NK-92 treated with Interleukin-12 subunit alpha and Interleukin-12 subunit beta, amount 100 ng/mL, for 24 hours (cell line): Measurements from ENCODE around the gene ZC3H13.

ENCODE experiments used
- DNase-seq: peaks from one replicate; lab custom pipeline; 2025; lab: John Stamatoyannopoulos, UW

The ZC3H13 gene

GRCh38 chr13:46052319-46053161 lies at the start of gene ZC3H13:
Gene ZC3H13, minus strand, starts transcription at chr13:46052746. Its CDS starts 7,239 bp downstream, at chr13:46045507.
- DNase-seq, result peak; percentile 89

- no peak for DNase-seq
These were observed 49.7 kb upstream of the ZC3H13 start for GRCh38 chr13:46102255-46102605.

- no peak for DNase-seq
These were observed 49.1 kb upstream of the ZC3H13 start for GRCh38 chr13:46101484-46102254.

GRCh38 chr13:46101002-46101401 lies 48.5 kb upstream of the ZC3H13 start:
- DNase-seq, result no peak

- no peak for DNase-seq
These were observed 47.8 kb upstream of the ZC3H13 start for GRCh38 chr13:46100191-46100815.

- no peak for DNase-seq
These were observed 45.1 kb upstream of the ZC3H13 start for GRCh38 chr13:46097663-46098062.

- DNase-seq, result no peak
These were observed 44.5 kb upstream of the ZC3H13 start for GRCh38 chr13:46097015-46097414.

- no peak for DNase-seq
These were observed 41.9 kb upstream of the ZC3H13 start for GRCh38 chr13:46094478-46094877.

GRCh38 chr13:46088821-46089562 lies 36.4 kb upstream of the ZC3H13 start:
- DNase-seq, result no peak

GRCh38 chr13:46087481-46087880 lies 34.9 kb upstream of the ZC3H13 start:
- DNase-seq, result no peak

- no peak for DNase-seq
These were observed 34.4 kb upstream of the ZC3H13 start for GRCh38 chr13:46086985-46087384.

- no peak for DNase-seq
These were observed 33.9 kb upstream of the ZC3H13 start for GRCh38 chr13:46086421-46086922.

GRCh38 chr13:46085737-46086136 lies 33.2 kb upstream of the ZC3H13 start:
- DNase-seq, result no peak

- DNase-seq, result no peak
These were observed 29.8 kb upstream of the ZC3H13 start for GRCh38 chr13:46082324-46082723.

GRCh38 chr13:46079770-46080169 lies 27.2 kb upstream of the ZC3H13 start:
- no peak for DNase-seq

- no peak for DNase-seq
These were observed 24.7 kb upstream of the ZC3H13 start for GRCh38 chr13:46077265-46077664.

- DNase-seq, result no peak
These were observed 24.3 kb upstream of the ZC3H13 start for GRCh38 chr13:46076827-46077226.

- DNase-seq, result no peak
These were observed 23.3 kb upstream of the ZC3H13 start for GRCh38 chr13:46075811-46076210.

GRCh38 chr13:46071590-46072249 lies 19.2 kb upstream of the ZC3H13 start:
- DNase-seq, result no peak

GRCh38 chr13:46063292-46063691 lies 10.7 kb upstream of the ZC3H13 start:
- no peak for DNase-seq

- no peak for DNase-seq
These were observed 9.6 kb upstream of the ZC3H13 start for GRCh38 chr13:46062185-46062584.
